Measurements from ENCODE around the gene NEK5. TPM values are rescaled to one million over a fixed set of nuclear protein-coding genes. Genes with fewer than 3 reads are reported as not detected.
"Not testable (repeated sequence)": the region's sequence is repeated elsewhere in the genome, so short reads cannot be mapped to it uniquely, and the experiment has no call there.

The NEK5 gene
- polyA plus RNA-seq, 1 donor from 2014 or later = 0.34 TPM

DNA sequence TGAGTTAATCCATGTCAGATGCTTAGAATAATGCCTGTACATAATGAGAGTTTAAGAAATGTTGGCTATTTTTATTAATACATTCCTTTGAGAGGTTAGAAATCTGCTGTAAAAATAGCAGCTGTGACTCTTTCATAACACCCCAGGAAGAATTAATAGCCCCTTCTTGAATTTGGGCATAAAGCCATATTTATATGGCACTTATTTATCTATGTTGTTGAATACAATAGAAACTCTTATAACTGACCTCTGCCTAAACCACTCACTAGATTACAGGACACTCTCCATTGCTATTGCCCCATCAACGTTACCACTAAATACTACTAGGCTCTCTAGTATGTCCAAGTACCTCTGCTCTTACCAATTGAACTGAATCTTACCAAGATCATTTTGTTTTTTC, 16.3 kb downstream of the NEK5 start:
- peaks cover 0 to 2% (median 0%) of the 10 kb centered on the region in 3 donors for H3K9me3 Mint-ChIP-seq
- H3K4me3 Mint-ChIP-seq = no peak overlapping the region
- H3K27ac Mint-ChIP-seq = no peak overlapping the region

DNA sequence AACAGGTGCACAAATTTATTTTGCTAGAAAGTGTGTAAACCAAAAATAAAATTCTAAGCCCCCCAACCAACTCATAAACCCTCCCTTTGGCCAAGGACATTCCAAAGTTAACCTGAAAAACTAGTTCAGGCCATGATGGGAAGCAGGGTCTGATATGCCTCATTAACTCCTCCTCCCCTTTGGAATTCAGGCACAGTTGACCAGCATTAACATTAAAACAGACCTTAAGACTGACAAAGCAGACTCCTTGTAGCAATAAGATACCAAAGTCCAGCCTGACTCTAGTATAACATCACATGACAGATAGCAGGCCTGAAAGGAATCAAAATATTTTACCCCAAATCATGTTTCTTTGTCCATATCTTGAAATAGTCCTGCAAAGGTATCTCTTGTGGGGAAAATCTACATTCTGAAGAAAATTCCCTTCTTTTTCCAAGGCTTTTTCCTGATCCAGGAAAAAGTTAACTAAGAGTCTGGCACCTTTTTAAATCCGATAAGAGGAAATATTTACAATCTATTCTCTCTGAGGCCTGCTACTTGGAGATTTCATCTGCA, 19.7 kb downstream of the NEK5 start:
- Mint-ChIP-seq H3K36me3 (no peaks in the 10 kb centered on the region), H3K4me1 (no peaks in the 10 kb centered on the region), H3K27me3 (peaks cover 2% of the 10 kb centered on the region), H3K27ac (no peak overlapping the region), H3K9me3 (peaks cover 0 to 2% (median 0%) of the 10 kb centered on the region in 3 donors), H3K4me3 (no peak overlapping the region)

More for the DNA sequence above, 16.3 kb downstream of the NEK5 start:
- H3K4me1 Mint-ChIP-seq = no peaks in the 10 kb centered on the region
- no peaks in the 10 kb centered on the region for H3K36me3 Mint-ChIP-seq
- H3K27me3 Mint-ChIP-seq = peaks cover 6% of the 10 kb centered on the region

DNA sequence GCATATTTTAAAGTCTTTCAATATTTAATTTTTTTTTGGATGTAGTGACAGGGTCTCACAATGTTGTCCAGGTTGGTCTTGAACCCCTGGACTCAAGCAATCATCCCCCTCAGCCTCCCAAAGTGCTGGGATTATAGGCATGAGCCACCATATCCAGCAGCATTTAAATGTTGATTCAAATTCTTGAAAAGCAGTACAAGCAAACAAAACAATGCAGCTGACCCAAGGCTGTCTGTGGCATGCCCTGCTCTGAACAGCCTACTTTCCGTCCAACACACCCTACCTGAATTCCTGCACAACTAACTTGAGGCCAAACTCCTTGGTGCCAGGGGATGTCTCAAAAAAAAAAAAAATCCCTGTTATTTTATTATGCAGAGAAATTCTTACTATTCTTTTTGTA, 23.0 kb downstream of the NEK5 start:
- H3K36me3 Mint-ChIP-seq = no peaks in the 10 kb centered on the region
- no peak overlapping the region for H3K4me3 Mint-ChIP-seq
- H3K27ac Mint-ChIP-seq = no peak overlapping the region
- H3K9me3 Mint-ChIP-seq = peaks cover 0 to 2% (median 0%) of the 10 kb centered on the region in 3 donors
- H3K27me3 Mint-ChIP-seq = peaks cover 7% of the 10 kb centered on the region
- H3K4me1 Mint-ChIP-seq = no peaks in the 10 kb centered on the region

DNA sequence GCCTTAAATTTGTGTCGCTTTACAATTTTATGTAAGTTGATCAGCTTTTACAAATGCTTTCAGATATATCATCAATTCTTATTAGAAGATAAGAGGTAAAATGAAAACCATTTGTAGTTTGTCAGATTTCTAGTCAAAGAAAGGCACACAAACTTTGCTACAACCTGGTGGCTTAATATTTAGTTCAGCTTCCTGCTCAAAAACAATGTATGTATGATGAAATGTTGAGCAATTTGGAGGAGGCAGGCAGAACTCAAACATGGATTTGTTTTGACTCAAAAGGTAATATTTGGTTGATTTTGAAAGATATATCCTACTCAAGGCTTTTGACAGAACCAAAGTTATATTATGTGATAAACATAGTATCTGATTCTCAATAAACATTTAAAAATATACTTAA, 24.2 kb downstream of the NEK5 start:
- Mint-ChIP-seq H3K27ac (no peak overlapping the region), H3K36me3 (no peaks in the 10 kb centered on the region), H3K27me3 (peaks cover 10% of the 10 kb centered on the region), H3K9me3 (peaks cover 0 to 2% (median 0%) of the 10 kb centered on the region in 3 donors), H3K4me1 (no peaks in the 10 kb centered on the region), H3K4me3 (no peak overlapping the region)

DNA sequence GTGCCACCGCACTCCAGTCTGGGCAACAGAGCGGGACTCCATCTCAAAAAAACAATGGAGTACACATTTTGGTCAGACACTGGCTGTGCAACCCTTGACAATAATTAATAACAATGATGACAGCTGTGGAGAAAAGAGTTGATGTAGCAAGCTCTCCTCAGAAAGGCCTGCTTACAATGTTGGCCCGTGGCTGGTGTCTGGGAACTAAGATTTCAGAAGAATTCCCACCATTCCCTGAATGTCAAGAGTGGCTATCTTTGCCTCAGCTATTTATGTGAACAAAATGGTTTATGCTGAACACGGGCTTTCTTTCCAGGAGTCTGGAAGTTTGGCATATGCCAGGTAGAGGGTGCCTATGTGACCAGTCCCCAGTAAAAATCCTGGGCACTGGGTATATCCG, 25.5 kb downstream of the NEK5 start:
- no peaks in the 10 kb centered on the region for H3K36me3 Mint-ChIP-seq
- no peak overlapping the region for H3K4me3 Mint-ChIP-seq
- no peaks in the 10 kb centered on the region for H3K9me3 Mint-ChIP-seq
- no peaks in the 10 kb centered on the region for H3K4me1 Mint-ChIP-seq
- no peak overlapping the region for H3K27ac Mint-ChIP-seq
- H3K27me3 Mint-ChIP-seq = peaks cover 10% of the 10 kb centered on the region

DNA sequence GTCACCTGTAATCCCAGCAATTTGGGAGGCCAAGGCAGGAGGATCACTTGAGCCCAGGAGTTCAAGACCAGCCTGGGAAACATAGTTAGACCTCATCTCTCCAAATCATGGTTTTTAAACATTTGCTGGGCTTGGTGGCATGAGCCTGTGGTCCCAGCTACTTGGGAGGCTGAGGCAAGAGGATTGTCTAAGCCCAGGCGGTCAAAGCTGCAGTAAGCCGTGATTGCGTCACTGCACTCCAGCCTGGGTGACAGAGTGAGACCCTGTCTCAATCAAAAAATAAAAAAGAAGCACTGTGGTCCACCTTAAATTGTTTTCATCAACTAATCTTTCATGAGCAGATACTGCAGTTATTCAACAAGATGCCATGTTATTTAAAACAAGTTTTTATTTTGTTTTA, 26.4 kb downstream of the NEK5 start:
- not testable (repeated sequence) for H3K27ac Mint-ChIP-seq, H3K4me3 Mint-ChIP-seq, H3K4me1 Mint-ChIP-seq, H3K36me3 Mint-ChIP-seq, H3K9me3 Mint-ChIP-seq, H3K27me3 Mint-ChIP-seq

DNA sequence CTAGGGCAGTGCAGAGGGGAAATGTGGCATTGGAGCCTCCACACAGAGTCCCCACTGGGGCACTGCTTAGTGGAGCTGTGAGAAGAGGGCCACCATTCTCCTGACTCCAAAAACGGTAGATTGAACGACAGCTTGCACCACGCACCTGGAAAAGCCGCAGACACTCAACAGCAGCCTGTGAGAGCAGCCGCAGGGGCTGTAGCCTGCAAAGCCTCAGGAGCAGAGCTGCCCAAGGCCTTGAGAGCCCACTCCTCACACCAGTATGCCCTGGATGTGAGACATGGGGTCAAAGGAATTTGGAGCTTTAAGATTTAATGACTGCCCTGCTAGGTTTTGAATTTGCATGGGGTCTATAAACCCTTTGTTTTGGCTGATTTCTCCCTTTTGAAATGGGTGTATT, 31.7 kb downstream of the NEK5 start:
- H3K27me3 Mint-ChIP-seq = peaks cover 12% of the 10 kb centered on the region
- no peak overlapping the region for H3K4me3 Mint-ChIP-seq
- no peak overlapping the region for H3K27ac Mint-ChIP-seq
- H3K4me1 Mint-ChIP-seq = no peaks in the 10 kb centered on the region
- H3K36me3 Mint-ChIP-seq = no peaks in the 10 kb centered on the region
- peaks cover 0 to 3% (median 0%) of the 10 kb centered on the region in 3 donors for H3K9me3 Mint-ChIP-seq

DNA sequence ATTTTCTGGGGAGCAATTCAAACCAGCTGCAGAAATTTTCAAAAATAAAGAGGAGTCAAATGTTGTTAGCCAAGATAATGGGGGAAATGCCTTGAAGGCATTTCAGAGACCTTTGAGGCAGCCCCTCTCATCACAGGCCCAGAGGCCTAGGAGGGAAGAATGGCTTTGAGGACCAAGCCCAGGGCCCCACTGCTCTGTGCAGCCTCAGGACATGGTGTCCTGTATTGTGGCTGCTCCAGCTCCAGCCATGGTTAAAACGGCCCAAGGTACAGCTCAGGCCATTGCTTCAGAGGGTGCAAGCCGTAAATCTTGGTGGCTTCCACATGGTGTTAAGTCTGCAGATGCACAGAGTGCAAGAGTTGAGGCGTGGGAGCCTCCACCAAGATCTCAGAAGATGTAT, 32.1 kb downstream of the NEK5 start:
- Mint-ChIP-seq H3K27me3 (peaks cover 10% of the 10 kb centered on the region), H3K4me3 (no peak overlapping the region), H3K4me1 (no peaks in the 10 kb centered on the region), H3K9me3 (peaks cover 0 to 3% (median 0%) of the 10 kb centered on the region in 3 donors), H3K27ac (no peak overlapping the region), H3K36me3 (no peaks in the 10 kb centered on the region)

DNA sequence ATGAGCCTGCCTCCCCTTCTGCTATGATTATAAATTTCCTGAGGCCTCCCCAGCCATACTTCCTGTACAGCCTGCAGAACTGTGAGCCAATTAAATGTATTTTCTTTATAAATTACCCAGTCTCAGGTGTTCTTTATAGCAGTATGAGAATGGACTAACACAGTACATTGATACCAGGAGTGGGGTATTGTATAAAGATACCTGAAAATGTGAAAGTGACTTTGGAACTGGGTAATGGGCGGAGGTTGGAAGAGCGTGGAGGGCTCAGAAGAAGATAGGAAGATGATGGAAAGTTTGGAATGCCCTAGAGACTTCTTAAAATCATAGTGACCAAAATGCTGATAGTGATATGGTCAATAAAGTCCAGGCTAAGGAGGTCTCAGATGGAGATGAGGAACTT, 32.8 kb downstream of the NEK5 start:
- Mint-ChIP-seq H3K27ac (no peak overlapping the region), H3K36me3 (peaks cover 2% of the 10 kb centered on the region), H3K27me3 (peaks cover 8% of the 10 kb centered on the region), H3K4me1 (no peaks in the 10 kb centered on the region), H3K9me3 (peaks cover 0 to 3% (median 0%) of the 10 kb centered on the region in 3 donors), H3K4me3 (no peak overlapping the region)

DNA sequence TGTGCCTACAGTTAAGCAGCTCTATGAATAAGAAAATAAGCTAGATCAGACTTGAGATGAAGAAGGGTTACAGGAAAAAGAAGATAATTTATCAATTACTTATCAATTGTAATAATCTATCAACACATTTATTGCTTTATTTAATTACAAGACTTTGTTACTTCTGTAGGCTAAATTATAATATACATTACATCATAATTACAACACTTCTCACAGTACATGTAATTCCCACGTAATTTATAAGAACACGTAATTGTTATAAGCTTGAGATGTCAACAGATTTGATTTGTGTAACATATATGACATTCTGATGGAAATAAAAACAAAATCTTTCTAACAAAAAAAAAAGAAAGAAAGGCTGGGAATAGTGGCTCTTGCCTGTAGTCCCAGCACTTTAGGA, 36.8 kb downstream of the NEK5 start:
- H3K9me3 Mint-ChIP-seq = peaks cover 0 to 3% (median 2%) of the 10 kb centered on the region in 3 donors
- no peak overlapping the region for H3K4me3 Mint-ChIP-seq
- peaks cover 2% of the 10 kb centered on the region for H3K36me3 Mint-ChIP-seq
- no peaks in the 10 kb centered on the region for H3K4me1 Mint-ChIP-seq
- peaks cover 3% of the 10 kb centered on the region for H3K27me3 Mint-ChIP-seq
- H3K27ac Mint-ChIP-seq = no peak overlapping the region

DNA sequence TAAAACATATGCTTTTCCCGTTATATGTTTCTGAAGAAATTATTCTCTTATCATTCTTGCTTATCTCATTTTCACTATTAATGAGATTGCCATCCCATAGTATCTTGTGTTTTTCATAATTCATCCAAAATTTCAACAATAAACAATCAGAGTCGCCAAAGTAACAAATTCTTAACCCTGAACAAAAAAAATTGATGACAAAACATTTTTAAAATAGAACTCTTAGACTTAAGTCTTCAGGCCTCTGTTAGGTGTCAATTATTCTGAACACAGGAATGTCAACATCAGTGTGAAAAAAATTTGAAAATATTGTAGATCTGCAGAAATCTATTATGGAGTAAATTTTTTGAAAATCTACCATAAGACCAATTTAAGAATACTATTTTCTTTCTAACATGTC, 37.4 kb downstream of the NEK5 start:
- H3K27ac Mint-ChIP-seq = no peak overlapping the region
- H3K4me3 Mint-ChIP-seq = no peak overlapping the region
- H3K27me3 Mint-ChIP-seq = peaks cover 3% of the 10 kb centered on the region
- H3K36me3 Mint-ChIP-seq = peaks cover 2% of the 10 kb centered on the region
- no peaks in the 10 kb centered on the region for H3K4me1 Mint-ChIP-seq
- H3K9me3 Mint-ChIP-seq = peaks cover 0 to 3% (median 2%) of the 10 kb centered on the region in 3 donors

DNA sequence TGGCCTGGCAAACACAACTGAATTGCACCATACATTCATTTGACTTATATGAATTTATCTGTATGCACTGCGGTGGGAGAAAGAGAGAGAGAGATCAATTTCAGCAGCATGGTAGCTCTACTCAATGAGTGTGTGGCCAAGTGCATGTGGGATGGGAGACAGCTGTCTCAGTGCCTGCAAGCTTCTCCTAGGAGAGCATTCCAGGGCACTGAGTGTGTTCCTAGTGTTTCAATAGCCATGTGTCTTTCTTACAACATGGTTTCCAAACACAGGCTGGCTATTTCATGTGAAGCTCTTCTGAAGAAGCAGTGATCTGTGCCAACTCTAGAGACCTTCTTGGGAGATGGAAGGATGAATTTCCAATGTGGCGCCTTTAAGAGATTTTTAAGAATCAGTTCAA, 43.5 kb downstream of the NEK5 start:
- no peak overlapping the region for H3K27ac Mint-ChIP-seq
- no peaks in the 10 kb centered on the region for H3K36me3 Mint-ChIP-seq
- no peak overlapping the region for H3K4me3 Mint-ChIP-seq
- H3K27me3 Mint-ChIP-seq = no peaks in the 10 kb centered on the region
- peaks cover 0 to 2% (median 0%) of the 10 kb centered on the region in 3 donors for H3K9me3 Mint-ChIP-seq
- no peaks in the 10 kb centered on the region for H3K4me1 Mint-ChIP-seq

DNA sequence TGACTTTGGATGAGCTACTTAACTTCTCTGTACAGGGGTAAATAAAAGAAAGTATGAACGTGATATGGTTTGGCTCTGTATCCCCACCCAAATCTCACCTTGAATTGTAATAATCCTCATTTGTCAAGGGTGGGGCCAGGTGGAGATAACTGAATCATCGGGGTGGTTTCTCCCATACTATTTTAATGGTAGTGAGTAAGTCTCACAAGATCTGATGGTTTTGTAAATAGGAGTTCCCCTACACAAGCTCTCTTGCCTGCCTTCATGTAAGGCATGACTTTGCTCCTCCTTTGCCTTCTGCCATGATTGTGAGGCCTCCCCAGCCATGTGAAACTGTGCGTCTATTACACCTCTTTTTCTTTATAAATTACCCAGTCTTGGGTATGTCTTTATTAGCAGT, 43.9 kb downstream of the NEK5 start:
- H3K4me3 Mint-ChIP-seq, H3K27ac Mint-ChIP-seq, H3K27me3 Mint-ChIP-seq, H3K36me3 Mint-ChIP-seq, H3K9me3 Mint-ChIP-seq, H3K4me1 Mint-ChIP-seq: not testable (repeated sequence)

DNA sequence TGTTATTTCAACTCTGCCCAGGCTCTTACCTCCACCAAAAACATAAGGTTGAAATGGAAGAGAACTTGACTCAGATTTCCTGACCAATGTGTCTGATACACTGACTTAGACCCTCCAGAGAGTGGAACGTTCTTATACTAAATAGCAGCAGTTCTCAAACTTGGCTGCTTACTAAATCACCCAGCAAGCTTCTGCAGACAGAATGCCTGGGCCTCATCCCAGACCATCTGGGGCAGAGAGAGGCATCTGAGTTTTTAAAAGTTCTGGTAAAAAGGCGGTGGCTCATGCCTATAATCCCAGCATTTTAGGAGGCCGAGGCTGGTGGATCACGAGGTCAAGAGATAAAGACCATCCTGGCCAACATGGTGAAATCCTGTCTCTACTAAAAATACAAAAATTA, 46.3 kb downstream of the NEK5 start:
- Mint-ChIP-seq H3K27me3 (peaks cover 2% of the 10 kb centered on the region), H3K9me3 (no peaks in the 10 kb centered on the region), H3K4me1 (no peaks in the 10 kb centered on the region), H3K36me3 (no peaks in the 10 kb centered on the region), H3K27ac (no peak overlapping the region), H3K4me3 (no peak overlapping the region)

DNA sequence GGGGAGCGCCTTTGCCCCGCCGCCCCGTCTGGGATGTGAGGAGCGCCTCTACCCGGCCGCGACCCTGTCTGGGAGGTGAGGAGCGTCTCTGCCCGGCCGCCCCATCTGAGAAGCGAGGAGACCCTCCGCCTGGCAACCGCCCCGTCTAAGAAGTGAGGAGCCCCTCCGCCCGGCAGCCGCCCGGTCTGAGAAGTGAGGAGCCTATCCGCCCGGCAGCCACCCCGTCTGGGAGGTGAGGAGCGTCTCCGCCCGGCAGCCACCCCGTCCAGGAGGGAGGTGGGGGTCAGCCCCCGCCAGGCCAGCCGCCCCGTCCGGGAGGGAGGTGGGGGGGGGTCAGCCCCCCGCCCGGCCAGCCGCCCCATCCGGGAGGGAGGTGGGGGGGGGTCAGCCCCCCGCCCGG, 49.0 kb downstream of the NEK5 start:
- not testable (repeated sequence) for H3K4me3 Mint-ChIP-seq, H3K4me1 Mint-ChIP-seq, H3K36me3 Mint-ChIP-seq, H3K27ac Mint-ChIP-seq, H3K9me3 Mint-ChIP-seq, H3K27me3 Mint-ChIP-seq

DNA sequence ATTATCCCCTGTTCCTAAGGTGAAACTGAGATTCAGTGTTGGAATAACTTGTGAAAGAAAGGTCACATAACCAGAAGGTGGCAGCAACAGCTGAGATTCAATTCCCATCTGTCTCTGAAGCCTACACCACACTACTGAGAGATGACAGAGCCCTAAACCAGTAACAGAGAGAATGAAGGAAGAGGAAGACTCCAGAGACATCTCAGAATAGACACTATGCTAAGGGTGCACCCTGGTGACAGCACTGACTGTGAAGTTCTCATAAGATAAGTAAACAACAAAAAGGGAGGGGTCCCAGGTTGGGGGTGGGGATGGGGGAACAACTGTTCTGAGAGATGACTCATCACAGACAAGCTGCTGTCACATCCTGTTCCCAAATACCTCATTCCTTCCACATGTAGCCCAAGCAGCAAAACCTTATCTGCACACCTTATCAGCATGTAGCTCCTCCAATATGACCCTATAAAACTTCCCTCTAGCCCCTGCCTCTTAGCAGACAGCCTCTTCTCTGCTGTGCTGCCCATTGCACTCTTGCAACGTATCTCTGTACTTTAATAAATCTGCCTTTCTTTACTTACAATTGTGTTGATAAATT, 57.8 kb downstream of the NEK5 start:
- Mint-ChIP-seq H3K4me1 (no peaks in the 10 kb centered on the region), H3K27me3 (peaks cover 23% of the 10 kb centered on the region), H3K9me3 (peaks cover 11 to 27% (median 25%) of the 10 kb centered on the region in 3 donors), H3K36me3 (peaks cover 3% of the 10 kb centered on the region), H3K27ac (no peak overlapping the region), H3K4me3 (no peak overlapping the region)

Measured in IgD-negative memory B cell (primary cell).